NCI-H2107 treated with DMSO at 0.1 percent for 48 hours (cell line): ENCODE results near the gene SRXN1.

Experiments used
- DNase-seq: peaks from one replicate; lab custom pipeline; 2025; ENCODE audit not compliant: unreplicated experiment; lab: John Stamatoyannopoulos, UW

The SRXN1 gene

GRCh38 chr20:637559-637958 is 15.4 kb downstream of the SRXN1 start:
- no peak for DNase-seq

DNA sequence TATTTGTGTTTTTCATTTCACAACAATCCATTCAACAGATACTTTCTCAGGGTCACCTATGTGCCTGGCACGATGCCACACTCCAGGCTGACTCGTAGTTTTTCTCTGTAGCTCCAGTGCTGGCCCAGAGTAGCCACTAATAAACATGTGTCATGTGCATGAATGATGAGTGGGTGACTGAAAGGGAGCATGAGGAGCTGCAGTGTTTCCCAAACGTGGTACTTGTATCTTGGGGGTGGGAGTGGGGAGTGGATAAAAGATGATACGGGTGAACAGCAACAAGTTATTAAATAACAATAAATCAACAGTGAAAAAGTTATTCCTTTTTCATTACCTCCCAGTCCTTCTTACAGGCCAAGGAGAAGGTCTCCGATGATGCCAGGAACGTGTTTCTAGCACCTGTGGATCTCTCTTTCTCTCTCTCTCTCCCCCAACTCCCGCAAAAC is 17.1 kb downstream of the SRXN1 start:
- no peak for DNase-seq

DNA sequence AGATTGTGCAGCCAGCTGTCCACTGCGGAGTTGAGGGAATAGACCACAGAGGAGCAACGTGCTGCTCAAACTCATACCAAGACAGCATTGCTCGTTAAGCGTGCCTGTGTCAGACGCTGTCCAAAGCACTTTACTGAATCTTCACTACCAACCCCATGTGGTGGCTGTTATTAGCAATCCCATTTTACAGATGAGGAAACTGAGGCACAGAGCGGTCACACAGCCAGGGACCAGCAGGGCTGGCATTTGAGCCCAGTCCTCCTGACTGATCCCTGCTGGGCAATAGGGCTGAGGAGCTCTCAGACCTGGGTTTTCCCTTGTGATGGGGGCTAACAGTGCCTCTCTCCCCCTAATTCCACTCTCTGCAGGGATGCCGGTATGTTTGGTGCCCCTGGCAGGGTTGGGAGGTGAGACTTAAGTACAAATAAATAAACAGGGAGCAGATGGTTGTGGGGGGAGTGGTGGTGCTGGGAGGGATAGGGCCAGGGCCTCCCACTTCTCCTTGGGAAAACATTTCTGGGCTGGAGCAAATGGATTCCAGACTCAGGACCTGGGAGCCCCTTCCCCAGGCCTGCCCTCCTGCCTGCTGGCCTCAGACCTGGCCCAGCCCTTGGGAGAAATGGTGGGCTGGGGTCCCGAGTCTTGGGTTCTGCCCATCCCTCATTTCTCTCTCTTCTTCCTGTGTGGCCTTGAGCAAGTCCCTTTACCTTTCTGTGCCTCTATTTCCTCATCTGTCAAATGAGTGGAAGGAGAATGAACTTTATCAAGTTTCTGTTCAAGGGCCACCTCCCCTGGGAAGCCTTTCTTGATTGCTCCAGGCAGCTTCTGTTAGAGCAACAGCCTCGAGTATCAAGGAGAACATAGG is 17.7 kb downstream of the SRXN1 start:
- no peak for DNase-seq

DNA sequence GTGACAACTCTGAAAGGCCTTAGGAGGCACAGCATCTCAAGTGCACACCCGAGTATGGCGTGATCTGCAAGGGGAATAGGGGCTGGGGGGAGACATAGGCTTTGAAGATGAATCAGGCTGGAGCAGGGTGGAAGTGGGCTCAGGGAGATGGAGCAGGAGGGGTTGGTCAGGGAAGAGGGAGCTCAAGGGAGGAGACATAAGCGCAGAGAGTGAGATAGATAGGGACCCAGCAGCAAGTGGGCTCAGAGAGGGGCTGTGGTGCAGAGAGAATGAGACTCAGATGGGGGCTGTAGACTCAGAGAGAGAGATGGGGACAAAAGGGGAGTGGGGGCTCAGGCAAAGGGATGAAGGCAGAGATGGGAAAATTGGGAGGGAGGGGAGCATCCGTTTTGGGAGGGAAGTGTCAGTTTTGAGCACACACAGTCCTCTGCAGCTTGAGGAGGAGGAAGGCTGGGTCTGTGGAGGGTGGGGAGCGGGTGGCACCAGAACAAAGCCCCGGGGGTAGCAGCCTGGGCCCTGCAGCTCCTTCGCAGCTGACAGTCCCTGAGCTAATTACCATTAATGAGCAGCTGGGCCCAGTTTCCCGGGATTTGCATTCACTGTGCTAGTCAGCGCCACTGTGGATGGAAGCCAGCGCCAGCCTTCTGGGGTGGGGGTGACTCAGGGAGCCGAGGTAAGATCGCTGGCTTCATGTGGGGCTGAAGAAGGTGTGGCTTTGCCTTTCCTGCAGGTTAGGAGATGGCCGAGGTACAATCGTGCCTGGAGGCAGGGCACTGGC is 18.7 kb downstream of the SRXN1 start:
- no peak for DNase-seq

- no peak for DNase-seq
Measured at GRCh38 chr20:631101-631500, 21.9 kb downstream of the SRXN1 start.

DNA sequence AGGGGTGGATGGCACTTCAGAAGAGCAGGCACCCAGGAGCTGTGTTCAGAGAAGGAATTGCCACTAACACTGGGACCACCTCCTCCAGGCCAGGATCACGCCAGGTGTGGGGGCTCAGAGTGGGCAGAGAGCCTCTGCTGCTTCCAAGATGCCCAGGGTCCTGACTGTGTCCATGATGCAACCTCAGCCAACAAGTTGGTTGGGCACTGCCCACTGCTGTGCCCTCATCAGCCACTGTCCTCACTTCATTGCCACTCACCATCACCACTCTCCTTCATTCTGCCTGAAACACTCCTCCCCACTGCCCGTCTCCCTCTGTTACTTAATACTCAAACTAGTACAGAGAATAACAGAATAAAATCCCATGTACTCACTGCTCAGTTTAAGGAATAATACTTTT is 26.4 kb downstream of the SRXN1 start:
- no peak for DNase-seq

- DNase-seq = no peak
Measured at GRCh38 chr20:625360-625932, 27.6 kb downstream of the SRXN1 start.

- no peak for DNase-seq
Measured at GRCh38 chr20:623704-624103, 29.3 kb downstream of the SRXN1 start.

GRCh38 chr20:623021-623420 is 30.0 kb downstream of the SRXN1 start:
- no peak for DNase-seq

DNA sequence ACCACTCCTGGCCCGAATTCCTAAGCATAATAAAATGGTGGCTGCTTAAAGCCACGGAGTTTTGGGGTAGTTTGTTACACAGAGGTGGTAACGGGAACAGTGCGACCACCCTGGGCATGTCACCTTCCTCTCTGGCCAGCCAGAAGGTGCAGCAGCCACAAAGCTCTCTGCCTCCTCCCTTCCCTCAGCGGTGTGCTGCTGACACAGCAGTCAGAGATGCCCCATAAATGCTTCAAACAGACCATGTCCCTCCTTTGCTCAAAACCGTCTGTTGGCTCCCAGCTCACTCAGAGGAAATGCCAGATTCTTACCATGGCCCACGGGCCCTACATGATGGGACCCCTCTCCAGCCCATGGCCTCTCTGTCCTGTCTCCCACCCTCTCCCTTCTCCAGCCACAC is 30.8 kb downstream of the SRXN1 start:
- DNase-seq = no peak

- no peak for DNase-seq
Measured at GRCh38 chr20:621125-621756, 31.8 kb downstream of the SRXN1 start.

DNA sequence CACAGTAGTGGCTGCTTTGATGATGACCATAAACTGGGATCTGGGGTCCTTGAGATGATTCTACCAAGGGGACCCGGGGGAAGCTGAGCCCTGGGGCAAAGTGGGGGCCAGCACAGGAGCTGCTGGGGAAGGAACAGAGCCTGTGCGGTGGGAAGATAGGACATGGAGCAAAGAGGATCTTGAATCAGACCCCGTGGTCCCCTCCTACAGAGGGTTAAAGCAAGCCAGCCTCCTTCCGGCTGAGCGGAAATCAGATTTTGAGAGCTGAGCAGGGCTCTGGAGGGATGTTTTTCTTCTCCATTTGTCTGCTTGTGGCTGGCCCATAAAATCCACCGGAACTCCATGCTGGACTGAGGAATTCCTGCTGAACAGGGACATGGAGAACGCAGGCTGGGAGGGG is 32.8 kb downstream of the SRXN1 start:
- DNase-seq = no peak

GRCh38 chr20:618980-619379 is 34.0 kb downstream of the SRXN1 start:
- DNase-seq = no peak

DNA sequence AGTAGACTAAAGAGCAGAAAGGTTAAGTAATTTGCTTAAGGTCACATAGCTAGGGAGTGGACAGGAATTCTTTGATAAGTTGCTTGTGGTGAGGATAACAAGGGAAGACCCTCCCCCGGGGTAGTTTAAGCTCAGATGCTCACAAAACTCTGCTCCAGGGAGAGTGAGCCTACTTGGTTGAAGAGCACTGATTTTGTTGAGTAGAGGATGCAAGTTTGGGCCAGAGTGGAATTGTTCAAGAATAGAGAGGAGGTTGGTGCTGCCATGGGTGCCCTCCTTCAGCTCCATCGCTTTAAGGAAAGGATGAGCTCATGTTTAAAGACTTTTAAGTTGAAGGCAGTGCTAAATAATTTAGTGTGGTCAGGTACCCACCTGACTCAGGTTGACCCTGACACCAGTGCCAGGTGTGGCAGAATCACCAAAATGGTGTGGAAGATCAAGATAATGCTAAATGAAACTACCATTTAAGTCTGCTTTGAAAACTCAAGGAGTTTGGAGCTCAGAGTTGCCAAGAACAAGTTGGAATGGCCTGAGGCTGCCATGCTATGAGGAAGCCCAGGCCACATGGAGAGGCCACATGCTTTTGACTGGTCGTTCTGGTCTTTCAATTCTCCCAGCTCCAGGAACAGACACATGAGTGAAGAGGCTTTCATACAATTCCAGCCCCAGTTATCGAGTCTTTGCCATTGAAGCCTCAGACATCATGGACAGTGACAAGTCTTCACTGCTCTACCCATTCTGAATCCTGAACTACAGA is 34.9 kb downstream of the SRXN1 start:
- no peak for DNase-seq

DNA sequence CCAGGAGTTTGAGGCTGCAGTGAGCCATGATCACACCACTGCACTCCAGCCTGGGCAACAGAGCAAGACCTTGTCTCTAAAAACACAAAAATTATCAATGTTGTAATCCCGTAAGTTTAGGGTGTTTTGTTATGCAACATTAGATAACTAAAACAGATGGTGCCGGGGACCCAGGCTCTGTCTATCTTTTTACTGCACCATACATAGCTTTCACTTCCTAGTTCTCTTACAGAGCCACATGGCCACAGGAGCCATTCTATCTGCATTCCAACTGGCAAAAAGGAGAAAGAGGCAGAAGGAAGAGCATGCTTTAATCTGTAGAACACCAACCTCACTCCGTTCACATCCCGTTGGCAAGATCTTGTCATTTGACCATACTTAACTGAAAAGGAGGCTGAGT is 37.5 kb downstream of the SRXN1 start:
- DNase-seq = no peak

DNA sequence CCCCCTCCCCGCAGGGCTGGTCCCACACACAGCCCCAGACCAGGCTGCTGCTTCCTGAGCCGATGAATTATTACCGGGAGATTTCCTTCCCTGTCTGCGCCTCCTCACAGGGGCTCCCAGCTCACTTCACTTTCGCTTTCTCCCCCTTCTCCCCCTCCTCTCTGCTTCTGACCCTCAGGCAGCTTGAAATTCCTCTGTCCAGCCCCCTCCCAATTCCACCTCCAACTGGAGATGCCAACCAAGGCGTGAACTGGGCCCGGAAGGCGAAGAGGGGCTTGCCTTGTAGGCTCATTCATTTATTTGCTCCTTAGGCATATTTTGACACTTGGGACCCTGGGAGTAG is 41.2 kb downstream of the SRXN1 start:
- DNase-seq = no peak

- DNase-seq = no peak
Measured at GRCh38 chr20:611047-611842, 41.8 kb downstream of the SRXN1 start.

DNA sequence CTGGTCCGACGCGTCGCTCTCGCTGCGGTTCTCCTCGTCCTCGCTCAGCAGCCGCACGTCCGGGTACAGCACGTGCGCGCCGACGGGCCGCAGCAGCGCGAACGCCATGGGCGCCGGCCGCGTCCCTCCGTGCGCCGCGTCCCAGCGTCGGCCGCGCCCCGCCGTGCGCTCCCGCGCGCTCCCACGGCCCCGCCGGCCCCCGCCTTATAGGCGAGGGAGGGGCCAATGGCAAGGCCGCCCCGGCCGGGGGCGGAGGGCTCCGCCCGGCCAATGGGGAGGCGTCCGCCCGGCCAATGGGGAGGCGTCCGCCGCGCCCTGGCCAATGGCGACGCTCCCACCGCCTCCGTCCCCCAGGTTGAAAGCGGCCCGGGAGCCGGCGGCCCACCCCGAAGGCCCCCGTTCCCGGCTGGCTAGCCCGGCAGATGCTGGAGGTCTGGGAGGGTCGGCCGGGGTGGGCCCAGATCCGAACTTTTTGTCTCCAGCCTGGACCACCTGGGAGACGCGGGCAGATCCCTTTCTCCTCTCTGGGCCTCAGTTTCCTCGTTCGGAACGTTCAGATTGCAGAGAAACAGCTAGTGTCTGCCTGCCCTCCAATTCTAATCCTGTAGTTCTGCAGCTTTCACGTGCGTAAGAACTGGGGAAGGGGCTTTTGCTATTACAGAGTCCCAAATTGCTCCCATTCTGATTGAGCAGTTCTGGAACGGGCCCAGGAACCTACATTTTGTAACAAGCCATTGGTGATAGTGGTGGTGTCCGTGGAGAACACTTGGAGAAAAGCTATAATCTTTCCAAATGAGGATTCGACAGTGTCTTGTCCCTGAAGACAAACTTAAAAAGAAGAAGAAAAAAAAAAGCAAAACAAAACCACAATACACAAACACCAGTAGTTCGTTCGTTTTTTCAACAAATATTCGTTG is 42.6 kb downstream of the SRXN1 start, which contains the start of gene TCF15:
TSS of gene TCF15 (minus strand) at position 180 of the 917 bp plus-strand sequence. CDS start at position 108, 72 bp downstream.
- DNase-seq = no peak
